Measurements from ENCODE around the gene CATSPER4.

The CATSPER4 gene

DNA sequence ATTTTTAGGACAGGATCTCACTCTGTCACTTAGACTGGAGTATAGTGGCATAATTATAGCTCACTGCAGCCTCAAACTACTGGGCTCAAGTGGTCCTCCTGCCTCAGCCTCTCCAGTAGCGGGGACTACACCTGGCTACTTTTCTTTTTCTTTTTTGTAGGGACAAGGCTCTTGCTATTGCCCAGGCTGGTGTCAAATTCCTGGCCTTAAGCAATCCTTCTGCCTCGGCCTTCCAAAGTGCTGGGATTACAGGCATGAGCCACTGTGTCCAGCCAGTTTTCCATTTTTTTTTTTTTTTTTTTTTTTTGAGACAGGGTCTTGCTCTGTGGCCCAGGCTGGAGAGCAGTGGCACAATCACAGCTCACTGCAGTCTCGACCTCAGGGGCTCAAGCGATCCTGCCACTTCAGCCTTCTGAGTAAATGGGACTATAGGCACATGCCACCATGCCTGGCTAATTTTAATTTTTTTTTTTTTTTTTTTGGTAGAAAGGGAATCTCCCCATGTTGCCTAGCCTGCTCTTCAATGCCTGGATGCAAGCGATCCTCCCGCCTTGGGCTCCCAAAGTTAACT, 23.0 kb downstream of the CATSPER4 start:
- Histone ChIP-seq H2BK15ac (ENCODE audit: low read length) (no peak overlapping the region), H3K4ac (ENCODE audit: low read length) (no peak overlapping the region), H3K9ac (ENCODE audit: low read depth, low read length, poor library complexity) (no peak overlapping the region), H3K14ac (ENCODE audit: low read length) (no peak overlapping the region), H3K4me1 (ENCODE audit: control insufficient read depth in 2 of 2, insufficient read depth in 1 of 2, low read depth in 1 of 2, low read length in 2 of 2) (peaks cover 0 to 3% of the 10 kb centered on the region in 2 donors), H2BK5ac (ENCODE audit: low read length) (no peak overlapping the region), H2BK12ac (ENCODE audit: low read length) (no peak overlapping the region), H3K4me3 (ENCODE audit: low read length in 2 of 2) (no peak overlapping the region), H4K91ac (ENCODE audit: low read depth, low read length, poor library complexity) (no peak overlapping the region), H3K9me3 (replicated peaks in 1 of 2; ENCODE audit: control insufficient read depth in 2 of 2, insufficient read depth in 1 of 2, low read depth in 1 of 2, low read length in 2 of 2) (no peaks in the 10 kb centered on the region), H4K8ac (ENCODE audit: low read depth, low read length) (no peak overlapping the region), H2BK120ac (ENCODE audit: low read depth, low read length) (no peak overlapping the region), H3K27ac (replicated peaks; ENCODE audit: low read length) (no peak overlapping the region), H2AK5ac (ENCODE audit: low read depth, low read length) (no peak overlapping the region), H3K79me1 (ENCODE audit: low read depth, low read length) (no peaks in the 10 kb centered on the region), H3K18ac (ENCODE audit: low read length) (no peak overlapping the region), H3K36me3 (replicated peaks in 1 of 2; ENCODE audit: control insufficient read depth in 2 of 2, insufficient read depth in 2 of 2, low read length in 2 of 2) (no peaks in the 10 kb centered on the region), H3K27me3 (ENCODE audit: control insufficient read depth in 3 of 3, insufficient read depth in 3 of 3, low read depth in 1 of 3, low read length in 3 of 3) (peaks cover 0 to 18% (median 0%) of the 10 kb centered on the region in 3 experiments), H3K4me2 (ENCODE audit: insufficient read depth, low read length, poor library complexity, severe bottlenecking) (no peak overlapping the region), H2AFZ (ENCODE audit: low read length) (no peak overlapping the region), H3K23ac (ENCODE audit: low read depth, low read length, poor library complexity) (no peak overlapping the region)
- DNase-seq (ENCODE audit: low spot score): no peak
- no CpG with 5 or more reads among the region's 6 CpGs for WGBS, 2 donors (ENCODE audit: extremely low coverage in 2 of 2, insufficient read length in 2 of 2, insufficient replicate concordance in 1 of 2)

DNA sequence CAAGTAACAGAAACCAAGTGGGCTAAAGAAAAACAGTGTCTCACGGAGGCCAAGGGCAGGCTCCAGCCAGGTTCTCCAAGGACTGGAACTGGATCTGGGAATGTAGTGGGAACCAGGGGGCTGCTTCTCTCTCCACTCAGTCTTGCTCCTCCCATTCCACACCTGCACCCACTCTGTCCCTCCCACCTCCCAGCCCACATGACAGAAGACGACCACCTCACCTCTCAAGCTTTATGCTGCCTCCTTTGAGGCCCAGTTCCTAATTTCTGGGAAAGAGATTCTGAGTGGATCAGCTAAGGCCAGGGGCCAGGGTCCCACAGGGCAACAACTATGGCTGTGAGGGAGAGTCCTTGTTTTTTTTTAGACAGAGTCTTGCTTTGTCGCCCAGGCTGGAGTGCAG, 24.8 kb downstream of the CATSPER4 start:
- no peak overlapping the region for H3K9ac ChIP-seq (ENCODE audit: low read depth, low read length, poor library complexity)
- H2BK15ac ChIP-seq (ENCODE audit: low read length): no peak overlapping the region
- peaks cover 0 to 18% (median 0%) of the 10 kb centered on the region in 3 experiments for H3K27me3 ChIP-seq (ENCODE audit: control insufficient read depth in 3 of 3, insufficient read depth in 3 of 3, low read depth in 1 of 3, low read length in 3 of 3)
- H3K4me2 ChIP-seq (ENCODE audit: insufficient read depth, low read length, poor library complexity, severe bottlenecking): no peak overlapping the region
- no peaks in the 10 kb centered on the region for H3K36me3 ChIP-seq (replicated peaks in 1 of 2; ENCODE audit: control insufficient read depth in 2 of 2, insufficient read depth in 2 of 2, low read length in 2 of 2)
- no CpG with 5 or more reads among the region's 3 CpGs for WGBS, 2 donors (ENCODE audit: extremely low coverage in 2 of 2, insufficient read length in 2 of 2, insufficient replicate concordance in 1 of 2)
- H3K4me3 ChIP-seq (ENCODE audit: low read length in 2 of 2): no peak overlapping the region
- no peak for DNase-seq (ENCODE audit: low spot score)
- H3K14ac ChIP-seq (ENCODE audit: low read length): no peak overlapping the region
- H2BK120ac ChIP-seq (ENCODE audit: low read depth, low read length): no peak overlapping the region
- no peak overlapping the region for H2AK5ac ChIP-seq (ENCODE audit: low read depth, low read length)
- peaks cover 3 to 4% of the 10 kb centered on the region in 2 donors for H3K4me1 ChIP-seq (ENCODE audit: control insufficient read depth in 2 of 2, insufficient read depth in 1 of 2, low read depth in 1 of 2, low read length in 2 of 2)
- no peak overlapping the region for H4K8ac ChIP-seq (ENCODE audit: low read depth, low read length)
- H3K4ac ChIP-seq (ENCODE audit: low read length): no peak overlapping the region
- no peak overlapping the region for H2BK12ac ChIP-seq (ENCODE audit: low read length)
- H3K79me1 ChIP-seq (ENCODE audit: low read depth, low read length): no peaks in the 10 kb centered on the region
- H3K27ac ChIP-seq (replicated peaks; ENCODE audit: low read length): no peak overlapping the region
- H3K23ac ChIP-seq (ENCODE audit: low read depth, low read length, poor library complexity): no peak overlapping the region
- H3K18ac ChIP-seq (ENCODE audit: low read length): no peak overlapping the region
- H2BK5ac ChIP-seq (ENCODE audit: low read length): no peak overlapping the region
- H3K9me3 ChIP-seq (replicated peaks in 1 of 2; ENCODE audit: control insufficient read depth in 2 of 2, insufficient read depth in 1 of 2, low read depth in 1 of 2, low read length in 2 of 2): no peaks in the 10 kb centered on the region
- no peak overlapping the region for H4K91ac ChIP-seq (ENCODE audit: low read depth, low read length, poor library complexity)
- no peak overlapping the region for H2AFZ ChIP-seq (ENCODE audit: low read length)

DNA sequence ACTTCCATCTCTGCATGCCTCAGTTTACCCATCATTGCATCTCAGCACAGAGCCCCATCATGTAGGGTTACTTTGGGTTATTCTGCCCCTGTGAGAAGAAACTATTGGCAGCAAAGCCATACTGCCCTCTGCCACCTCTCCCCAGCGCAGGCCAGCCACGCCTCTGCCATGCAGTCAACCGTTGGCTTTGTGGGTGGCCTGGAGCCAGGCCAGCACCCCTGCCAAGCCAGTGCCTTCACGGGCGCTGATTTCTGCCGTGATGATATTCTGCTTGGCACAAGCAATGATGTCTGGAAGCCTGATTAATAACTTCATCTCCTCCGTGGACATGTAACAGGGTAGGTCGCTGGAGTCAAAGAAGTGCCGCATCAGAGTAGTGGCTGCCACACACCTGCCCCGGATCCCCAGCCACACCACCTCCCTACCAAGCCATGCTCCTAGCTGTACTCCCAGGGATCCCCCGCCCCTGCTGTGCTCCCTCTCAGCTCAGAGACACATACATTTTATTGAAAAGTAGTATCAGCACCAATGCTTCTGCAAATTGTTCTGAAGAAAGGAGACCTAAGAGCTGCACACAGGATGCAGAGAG, 28.6 kb downstream of the CATSPER4 start:
- H3K27me3 ChIP-seq (ENCODE audit: control insufficient read depth in 3 of 3, insufficient read depth in 3 of 3, low read depth in 1 of 3, low read length in 3 of 3): peaks cover 0 to 31% (median 0%) of the 10 kb centered on the region in 3 experiments
- peak overlapping the region; percentile 17 for H4K8ac ChIP-seq (ENCODE audit: low read depth, low read length)
- DNase-seq (ENCODE audit: low spot score): no peak
- WGBS, 2 donors (ENCODE audit: extremely low coverage in 2 of 2, insufficient read length in 2 of 2, insufficient replicate concordance in 1 of 2): no CpG with 5 or more reads among the region's 11 CpGs
- peak overlapping the region; percentile 10 for H3K23ac ChIP-seq (ENCODE audit: low read depth, low read length, poor library complexity)
- H4K91ac ChIP-seq (ENCODE audit: low read depth, low read length, poor library complexity): no peak overlapping the region
- H3K36me3 ChIP-seq (replicated peaks in 1 of 2; ENCODE audit: control insufficient read depth in 2 of 2, insufficient read depth in 2 of 2, low read length in 2 of 2): no peaks in the 10 kb centered on the region
- peaks cover 7% of the 10 kb centered on the region in 2 donors for H3K4me1 ChIP-seq (ENCODE audit: control insufficient read depth in 2 of 2, insufficient read depth in 1 of 2, low read depth in 1 of 2, low read length in 2 of 2)
- no peak overlapping the region for H3K27ac ChIP-seq (replicated peaks; ENCODE audit: low read length)
- H2BK15ac ChIP-seq (ENCODE audit: low read length): no peak overlapping the region
- no peak overlapping the region for H2BK12ac ChIP-seq (ENCODE audit: low read length)
- no peak overlapping the region for H3K4me3 ChIP-seq (ENCODE audit: low read length in 2 of 2)
- H3K14ac ChIP-seq (ENCODE audit: low read length): no peak overlapping the region
- no peaks in the 10 kb centered on the region for H3K79me1 ChIP-seq (ENCODE audit: low read depth, low read length)
- H2AK5ac ChIP-seq (ENCODE audit: low read depth, low read length): no peak overlapping the region
- no peak overlapping the region for H3K4me2 ChIP-seq (ENCODE audit: insufficient read depth, low read length, poor library complexity, severe bottlenecking)
- H2BK5ac ChIP-seq (ENCODE audit: low read length): no peak overlapping the region
- no peak overlapping the region for H3K4ac ChIP-seq (ENCODE audit: low read length)
- H3K9ac ChIP-seq (ENCODE audit: low read depth, low read length, poor library complexity): no peak overlapping the region
- no peak overlapping the region for H2BK120ac ChIP-seq (ENCODE audit: low read depth, low read length)
- no peak overlapping the region for H3K18ac ChIP-seq (ENCODE audit: low read length)
- no peaks in the 10 kb centered on the region for H3K9me3 ChIP-seq (replicated peaks in 1 of 2; ENCODE audit: control insufficient read depth in 2 of 2, insufficient read depth in 1 of 2, low read depth in 1 of 2, low read length in 2 of 2)
- H2AFZ ChIP-seq (ENCODE audit: low read length): no peak overlapping the region

DNA sequence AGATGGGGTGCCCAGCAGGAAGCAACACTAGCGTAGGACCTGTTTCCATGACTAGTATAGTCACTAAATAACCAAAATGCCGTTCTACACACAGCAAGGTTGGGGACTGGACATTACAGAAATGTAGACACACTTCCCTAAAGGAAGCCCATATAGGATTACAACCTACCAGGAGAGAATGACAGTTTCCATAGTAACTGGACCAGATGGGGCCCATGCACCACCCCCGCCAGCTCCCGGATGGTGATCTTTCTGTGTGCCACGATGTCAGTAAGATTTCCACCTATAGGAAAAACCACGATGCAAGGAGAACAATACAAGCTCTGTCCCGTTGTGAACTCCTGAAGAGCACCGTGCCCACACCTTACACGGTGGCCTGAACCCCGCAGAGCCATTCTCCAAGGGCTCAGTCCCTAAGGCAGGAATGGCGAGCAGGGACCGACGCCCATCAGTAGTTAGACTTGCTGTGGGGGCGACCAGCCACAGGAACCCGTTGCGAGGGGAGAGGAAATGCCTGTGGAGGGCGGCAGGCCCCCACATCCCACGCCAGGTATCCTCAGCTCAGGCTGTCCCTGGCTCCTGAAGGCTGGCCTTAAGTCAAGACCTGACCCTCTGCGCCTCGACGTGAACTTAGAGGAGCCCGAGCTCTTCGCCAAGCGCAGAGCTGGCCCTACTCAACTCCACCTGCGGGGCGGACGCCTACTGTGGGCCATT, 30.0 kb downstream of the CATSPER4 start:
- peak overlapping the region; percentile 50 for H3K9ac ChIP-seq (ENCODE audit: low read depth, low read length, poor library complexity)
- peaks cover 9% of the 10 kb centered on the region in 2 donors for H3K4me1 ChIP-seq (ENCODE audit: control insufficient read depth in 2 of 2, insufficient read depth in 1 of 2, low read depth in 1 of 2, low read length in 2 of 2)
- H3K14ac ChIP-seq (ENCODE audit: low read length): no peak overlapping the region
- no peaks in the 10 kb centered on the region for H3K36me3 ChIP-seq (replicated peaks in 1 of 2; ENCODE audit: control insufficient read depth in 2 of 2, insufficient read depth in 2 of 2, low read length in 2 of 2)
- no peak overlapping the region for H4K8ac ChIP-seq (ENCODE audit: low read depth, low read length)
- peak overlapping the region; percentile 73 for H2BK12ac ChIP-seq (ENCODE audit: low read length)
- H2AK5ac ChIP-seq (ENCODE audit: low read depth, low read length): no peak overlapping the region
- H3K4ac ChIP-seq (ENCODE audit: low read length): no peak overlapping the region
- H3K79me1 ChIP-seq (ENCODE audit: low read depth, low read length): no peaks in the 10 kb centered on the region
- peaks cover 0 to 39% (median 6%) of the 10 kb centered on the region in 3 experiments for H3K27me3 ChIP-seq (ENCODE audit: control insufficient read depth in 3 of 3, insufficient read depth in 3 of 3, low read depth in 1 of 3, low read length in 3 of 3)
- no CpG with 5 or more reads among the region's 27 CpGs for WGBS, 2 donors (ENCODE audit: extremely low coverage in 2 of 2, insufficient read length in 2 of 2, insufficient replicate concordance in 1 of 2)
- no peak overlapping the region for H3K4me2 ChIP-seq (ENCODE audit: insufficient read depth, low read length, poor library complexity, severe bottlenecking)
- no peaks in the 10 kb centered on the region for H3K9me3 ChIP-seq (replicated peaks in 1 of 2; ENCODE audit: control insufficient read depth in 2 of 2, insufficient read depth in 1 of 2, low read depth in 1 of 2, low read length in 2 of 2)
- H2BK15ac ChIP-seq (ENCODE audit: low read length): peak overlapping the region; percentile 71
- no peak overlapping the region for H4K91ac ChIP-seq (ENCODE audit: low read depth, low read length, poor library complexity)
- no peak overlapping the region for H3K27ac ChIP-seq (replicated peaks; ENCODE audit: low read length)
- H2AFZ ChIP-seq (ENCODE audit: low read length): peak overlapping the region; percentile 74
- H3K18ac ChIP-seq (ENCODE audit: low read length): peak overlapping the region; percentile 76
- no peak overlapping the region for H2BK120ac ChIP-seq (ENCODE audit: low read depth, low read length)
- no peak for DNase-seq (ENCODE audit: low spot score)
- H3K23ac ChIP-seq (ENCODE audit: low read depth, low read length, poor library complexity): peak overlapping the region; percentile 43
- H3K4me3 ChIP-seq (ENCODE audit: low read length in 2 of 2): no peak overlapping the region
- H2BK5ac ChIP-seq (ENCODE audit: low read length): no peak overlapping the region
